HG02884 (cell line): ENCODE results near the gene GRID2IP.
"Not testable (repeated sequence)": the region's sequence is repeated elsewhere in the genome, so short reads cannot be mapped to it uniquely, and the experiment has no call there.

Experiments used
- ATAC-seq: cut with Tn5 transposase; IDR thresholded peaks from one replicate; pipeline ENCODE4 v1.9.1; 2021; ENCODE audit warnings: mild to moderate bottlenecking, moderate library complexity; ENCODE audit not compliant: unreplicated experiment

Gene GRID2IP

GRCh38 chr7:6495597-6496262, 55.5 kb downstream of the GRID2IP start:
- no peak for ATAC-seq

GRCh38 chr7:6494365-6494764, 56.9 kb downstream of the GRID2IP start:
- ATAC-seq, result no peak

- no peak for ATAC-seq
Measured at GRCh38 chr7:6491194-6491593, 60.1 kb downstream of the GRID2IP start.

- ATAC-seq, result no peak
Measured at GRCh38 chr7:6489612-6490011, 61.6 kb downstream of the GRID2IP start.

- ATAC-seq, result no peak
Measured at GRCh38 chr7:6487184-6487545, 64.1 kb downstream of the GRID2IP start.

- ATAC-seq, result no peak
Measured at GRCh38 chr7:6486438-6487183, 64.7 kb downstream of the GRID2IP start.

GRCh38 chr7:6482743-6483119, 68.5 kb downstream of the GRID2IP start:
- no peak for ATAC-seq

- no peak for ATAC-seq
Measured at GRCh38 chr7:6482307-6482706, 69.0 kb downstream of the GRID2IP start.

- ATAC-seq, result no peak
Measured at GRCh38 chr7:6481445-6481844, 69.8 kb downstream of the GRID2IP start.

GRCh38 chr7:6480323-6480660, 71.0 kb downstream of the GRID2IP start:
- no peak for ATAC-seq

GRCh38 chr7:6479067-6479466, 72.2 kb downstream of the GRID2IP start:
- ATAC-seq, result no peak

GRCh38 chr7:6478186-6478585, 73.1 kb downstream of the GRID2IP start:
- ATAC-seq, result no peak

GRCh38 chr7:6477318-6477660, 74.0 kb downstream of the GRID2IP start:
- ATAC-seq, result no peak

- ATAC-seq, result no peak
Measured at GRCh38 chr7:6476596-6477317, 74.5 kb downstream of the GRID2IP start.

- no peak for ATAC-seq
Measured at GRCh38 chr7:6475433-6476186, 75.7 kb downstream of the GRID2IP start.

GRCh38 chr7:6465862-6466261, 85.4 kb downstream of the GRID2IP start:
- no peak for ATAC-seq

GRCh38 chr7:6463609-6464008, 87.7 kb downstream of the GRID2IP start:
- not testable (repeated sequence) for ATAC-seq

GRCh38 chr7:6461946-6462550, 89.2 kb downstream of the GRID2IP start:
- ATAC-seq, result no peak

- ATAC-seq, result no peak
Measured at GRCh38 chr7:6460990-6461584, 90.2 kb downstream of the GRID2IP start.

GRCh38 chr7:6460303-6460702, 91.0 kb downstream of the GRID2IP start:
- no peak for ATAC-seq

GRCh38 chr7:6458676-6459075, 92.6 kb downstream of the GRID2IP start:
- not testable (repeated sequence) for ATAC-seq
